NCI-H526 treated with DMSO at 0.1 percent for 48 hours (cell line): Measurements from ENCODE around the gene S100A2.
"Not testable (repeated sequence)": the region's sequence is repeated elsewhere in the genome, so short reads cannot be mapped to it uniquely, and the experiment has no call there.

Experiments used
- DNase-seq: peaks from one replicate; lab custom pipeline; 2025; lab: John Stamatoyannopoulos, UW

The S100A2 gene

DNA sequence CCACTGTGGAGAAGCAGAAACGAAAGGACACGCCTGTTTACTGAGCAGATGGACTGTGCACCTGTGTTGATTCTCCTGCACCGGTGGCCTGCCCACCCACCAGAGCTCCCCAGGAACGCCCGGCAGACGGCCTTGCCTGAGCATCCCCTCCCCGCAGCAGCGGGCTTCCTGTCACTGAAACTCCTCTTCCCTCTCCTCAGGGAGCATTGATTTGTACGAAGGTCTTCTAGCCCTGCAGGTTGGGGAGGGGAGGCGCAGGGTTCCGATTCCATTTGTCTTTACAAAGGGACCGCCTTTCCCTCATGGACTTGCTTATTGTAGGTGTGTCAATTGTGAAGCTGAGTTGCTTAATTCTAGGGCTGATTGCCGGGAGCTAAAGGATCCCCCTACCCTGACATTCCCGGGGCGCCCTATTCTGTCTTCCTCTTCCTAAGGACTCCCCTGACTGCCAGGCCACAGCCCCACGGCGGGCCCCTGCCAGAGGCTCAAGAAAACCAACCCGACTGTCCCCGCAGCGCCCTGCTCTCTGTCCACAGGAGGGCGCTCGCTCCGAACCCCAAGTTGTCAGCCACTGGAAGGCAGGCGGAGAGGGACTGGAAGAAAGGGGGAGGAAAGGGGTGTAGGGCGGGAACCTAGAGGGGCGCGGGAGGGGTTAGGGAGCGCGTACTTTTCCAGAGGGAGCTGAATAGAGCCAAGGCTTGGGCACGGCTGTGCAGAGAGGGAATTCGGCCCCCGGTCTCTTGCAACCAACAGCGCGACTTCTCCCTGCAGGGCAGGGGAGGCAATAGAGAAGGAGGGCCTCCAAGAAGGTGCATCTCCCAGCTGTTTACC is 32.7 kb downstream of the S100A2 start:
- DNase-seq, result peak; percentile 85

DNA sequence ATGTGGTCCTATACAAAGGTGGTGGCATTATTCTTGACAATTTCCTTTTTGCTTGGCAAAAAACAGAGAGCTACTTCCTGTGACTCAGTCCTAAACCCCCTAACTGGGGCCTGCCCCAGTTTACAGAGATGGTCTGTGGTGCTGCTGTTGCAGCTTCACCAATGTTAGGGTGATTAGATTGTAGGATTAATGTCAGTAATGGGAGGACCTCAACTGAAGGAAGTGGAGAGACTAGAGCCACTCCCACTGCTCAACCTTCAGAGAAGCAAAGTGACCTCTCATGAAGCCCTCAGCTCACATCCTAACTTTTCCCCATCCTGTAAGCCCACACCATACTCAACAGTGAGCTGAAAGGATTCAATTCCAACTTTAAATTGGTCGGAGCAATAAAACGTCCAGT is 33.5 kb downstream of the S100A2 start:
- DNase-seq, result no peak

DNA sequence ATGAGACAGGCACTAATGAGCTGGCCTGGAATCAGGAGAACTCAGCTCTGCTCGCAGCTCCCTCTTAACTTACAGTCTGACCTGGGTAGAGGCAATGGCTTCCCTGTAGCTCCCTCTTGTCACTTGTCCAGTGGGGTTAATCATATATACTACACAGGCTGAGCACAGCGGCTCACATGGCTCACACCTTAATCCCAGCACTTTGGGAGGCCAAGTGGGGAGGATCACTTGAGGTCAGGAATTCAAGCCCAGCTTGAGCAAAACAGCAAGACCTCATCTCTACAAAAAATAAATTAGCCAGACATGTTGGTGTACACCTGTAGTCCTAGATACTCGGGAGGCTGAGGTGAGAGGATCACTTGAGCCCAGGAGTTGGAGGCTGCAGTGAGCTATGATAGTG is 34.0 kb downstream of the S100A2 start:
- no peak for DNase-seq

DNA sequence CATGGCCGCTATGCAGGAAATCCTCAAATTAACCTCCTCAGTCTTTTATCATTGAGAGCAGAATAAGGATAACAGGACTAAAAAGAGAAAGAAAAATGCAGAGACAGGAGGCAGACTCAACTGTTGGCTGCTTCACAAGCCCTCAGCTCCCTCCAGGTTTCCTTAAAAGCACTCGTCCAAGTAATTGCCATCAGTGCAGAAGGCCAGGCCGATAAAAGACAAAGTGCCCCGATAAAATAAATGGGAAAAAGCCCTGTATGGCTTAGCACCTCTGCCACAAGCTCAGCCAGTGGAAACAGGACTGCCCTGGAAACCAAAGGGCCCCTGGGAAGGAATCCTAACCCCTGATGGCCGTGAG is 38.0 kb downstream of the S100A2 start:
- DNase-seq, result no peak

DNA sequence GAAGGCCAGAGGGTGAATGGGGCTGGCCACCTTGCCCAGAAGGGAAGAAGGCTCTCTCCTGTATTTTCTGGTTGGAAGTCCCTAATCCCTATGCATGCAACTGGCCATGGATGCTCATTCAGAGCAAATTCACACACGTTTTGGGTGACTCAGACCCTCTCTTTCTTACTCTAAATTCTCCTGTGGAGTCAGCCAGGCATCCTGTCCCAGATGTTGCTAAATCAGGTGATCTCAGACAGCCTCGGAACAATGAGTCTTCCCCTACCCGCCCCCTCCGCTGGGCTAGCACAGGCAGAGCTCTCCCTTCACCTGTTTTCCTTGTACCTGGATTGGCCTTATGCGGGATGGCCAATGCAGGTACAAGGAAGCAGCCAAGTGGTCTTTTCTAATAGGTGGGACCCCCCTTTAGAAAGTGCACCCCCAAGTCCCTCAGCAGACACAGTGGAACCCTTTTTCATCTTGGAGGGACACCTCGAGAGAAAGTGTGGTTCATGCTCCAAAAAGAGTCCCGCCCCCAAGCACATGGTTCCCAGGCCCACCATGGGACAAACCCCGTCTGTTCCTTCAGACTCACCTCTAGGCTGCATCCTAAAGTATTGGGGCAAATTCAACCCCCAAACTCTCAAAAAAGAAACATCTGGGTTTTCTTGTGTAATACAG is 38.5 kb downstream of the S100A2 start:
- no peak for DNase-seq

DNA sequence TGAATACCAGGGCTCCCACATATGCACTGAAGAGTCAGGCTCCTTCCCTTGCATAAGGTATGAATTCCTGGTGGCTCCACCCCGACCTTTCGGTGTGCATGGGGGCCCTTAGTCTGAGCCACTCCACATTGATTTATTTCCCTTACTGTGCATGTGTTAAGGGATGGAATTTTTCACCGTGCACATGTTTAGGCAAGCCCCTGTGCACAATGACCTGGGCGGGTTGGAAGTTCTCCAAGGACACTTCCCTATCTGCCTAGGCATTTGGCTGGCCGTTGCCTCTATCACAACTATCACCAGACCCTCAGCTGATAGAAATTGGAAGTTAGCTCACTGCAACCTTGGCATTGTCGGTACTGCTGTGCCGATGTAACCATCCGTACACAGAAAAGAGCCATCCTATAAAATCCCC is 39.5 kb downstream of the S100A2 start:
- no peak for DNase-seq

DNA sequence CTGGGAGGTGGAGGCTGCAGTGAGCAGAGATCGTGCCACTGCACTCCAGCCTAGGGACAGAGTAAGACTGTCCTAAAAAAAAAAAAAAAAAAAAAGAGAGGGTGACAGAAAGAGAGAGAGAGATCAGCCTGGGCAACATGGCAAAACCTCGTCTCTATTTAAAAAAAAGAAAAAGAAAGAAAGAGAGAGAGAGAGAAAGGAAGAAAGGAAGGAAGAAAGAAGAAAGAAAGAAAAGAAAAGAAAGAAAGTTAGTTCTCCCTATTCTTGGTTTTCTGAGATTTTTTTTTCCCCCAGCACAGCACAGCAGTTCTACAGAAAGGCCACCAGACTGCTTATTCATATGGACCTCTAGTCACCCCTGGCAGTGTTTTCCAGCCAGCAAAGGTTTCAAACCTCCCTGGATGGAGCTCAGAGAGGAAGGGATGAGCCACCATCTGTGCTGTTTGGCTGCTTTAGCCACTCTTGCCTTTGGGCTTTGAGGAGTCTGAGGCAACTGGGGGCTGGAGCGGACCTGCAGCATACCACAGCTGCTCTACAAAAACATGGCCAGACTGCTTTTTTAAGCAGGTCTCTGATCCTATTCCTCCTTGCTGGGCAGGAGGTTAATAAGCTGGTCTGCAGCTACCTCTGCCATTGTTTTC is 40.4 kb downstream of the S100A2 start:
- DNase-seq, result no peak

DNA sequence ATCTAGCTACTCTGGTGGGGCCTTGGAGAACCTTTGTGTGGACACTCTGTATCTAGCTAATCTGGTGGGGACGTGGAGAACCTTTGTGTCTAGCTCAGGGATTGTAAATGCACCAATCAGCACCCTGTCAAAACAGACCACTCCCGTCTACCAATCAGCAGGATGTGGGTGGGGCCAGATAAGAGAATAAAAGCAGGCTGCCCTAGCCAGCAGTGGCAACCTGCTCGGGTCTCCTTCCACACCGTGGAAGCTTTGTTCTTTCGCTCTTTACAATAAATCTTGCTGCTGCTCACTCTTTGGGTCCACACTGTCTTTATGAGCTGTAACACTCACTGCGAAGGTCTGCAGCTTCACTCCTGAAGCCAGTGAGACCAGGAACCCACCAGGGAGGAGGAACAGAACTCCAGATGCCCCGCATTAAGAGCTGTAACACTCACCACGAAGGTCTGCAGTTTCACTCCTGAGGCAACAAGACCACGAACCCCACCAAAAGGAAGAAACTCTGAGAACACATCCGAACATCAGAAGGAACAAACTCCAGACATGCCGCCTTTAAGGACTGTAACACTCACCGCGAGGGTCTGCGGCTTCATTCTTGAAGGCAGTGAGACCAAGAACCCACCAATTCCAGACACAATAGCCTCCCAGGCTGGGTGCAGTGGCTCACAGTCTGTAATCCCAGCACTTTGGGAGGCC is 43.1 kb downstream of the S100A2 start:
- DNase-seq, result not testable (repeated sequence)

DNA sequence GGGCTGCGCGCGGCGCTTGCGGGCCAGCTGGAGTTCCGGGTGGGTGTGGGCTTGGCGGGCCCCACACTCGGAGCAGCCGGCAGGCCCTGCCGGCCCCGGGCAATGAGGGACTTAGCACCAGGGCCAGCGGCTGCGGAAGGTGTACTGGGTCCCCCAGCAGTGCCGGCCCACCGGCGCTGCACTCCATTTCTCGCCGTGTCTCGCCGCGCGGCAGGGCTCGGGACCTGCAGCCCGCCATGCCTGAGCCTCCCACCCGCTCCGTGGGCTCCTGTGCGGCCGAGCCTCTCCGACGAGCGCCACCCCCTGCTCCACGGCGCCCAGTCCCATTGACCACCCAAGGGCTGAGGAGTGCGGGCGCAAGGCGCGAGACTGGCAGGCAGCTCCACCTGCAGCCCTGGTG is 43.8 kb downstream of the S100A2 start:
- not testable (repeated sequence) for DNase-seq

DNA sequence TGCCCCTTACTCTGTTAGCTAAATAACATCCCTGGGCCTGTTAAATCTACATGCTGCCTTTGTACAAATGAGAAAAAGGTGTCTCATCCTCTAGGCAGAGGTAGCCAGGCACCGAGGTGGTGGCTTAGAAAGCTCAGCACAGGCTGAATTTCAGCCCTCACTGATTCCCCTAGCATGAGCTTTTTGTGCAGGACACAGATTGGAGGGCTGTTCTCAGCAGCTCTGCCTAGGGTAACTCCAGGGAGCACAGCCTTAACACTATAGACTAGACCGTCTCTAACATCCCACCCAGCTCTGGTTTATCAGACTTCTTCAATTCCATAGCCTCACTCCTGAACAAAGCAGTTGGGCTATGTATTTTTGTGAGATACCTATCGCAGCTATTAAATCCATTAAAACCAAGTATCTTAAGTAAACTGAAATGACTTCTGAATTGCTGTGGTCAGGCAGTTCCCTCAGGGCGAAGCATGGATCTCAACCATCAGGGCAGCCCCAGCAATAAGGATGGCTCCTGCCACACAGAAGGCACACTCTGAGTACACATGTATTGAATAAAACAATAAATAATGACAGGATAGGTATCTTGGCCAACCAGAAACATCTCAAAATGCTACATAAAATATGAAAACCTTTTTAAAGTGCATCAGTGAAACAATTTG is 44.7 kb downstream of the S100A2 start:
- DNase-seq, result no peak

DNA sequence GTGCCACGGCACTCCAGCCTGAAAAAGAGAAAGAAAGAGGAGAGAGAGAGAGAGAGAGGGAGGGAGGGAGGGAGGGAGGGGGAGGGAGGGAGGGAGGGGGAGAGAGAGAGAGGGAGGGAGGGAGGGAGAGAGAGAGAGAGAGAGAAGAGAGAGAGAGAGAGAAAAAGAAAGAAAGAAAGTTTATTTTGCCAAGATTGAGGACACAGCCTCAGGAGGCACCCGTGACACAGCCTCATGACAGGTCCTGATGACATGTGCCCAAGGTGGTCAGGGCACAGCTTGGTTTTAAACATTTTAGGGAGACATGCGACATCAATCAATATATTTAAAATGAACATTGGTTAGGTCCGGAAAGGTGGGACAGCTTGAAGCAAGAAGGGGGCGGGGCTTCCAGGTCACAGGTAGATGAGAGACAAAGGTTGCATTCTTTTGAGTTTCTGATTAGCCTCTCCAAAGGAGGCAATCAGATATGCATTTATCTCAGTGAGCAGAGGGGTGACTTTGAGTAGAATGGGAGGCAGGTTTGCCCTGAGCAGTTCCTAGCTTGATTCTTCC is 45.4 kb downstream of the S100A2 start:
- not testable (repeated sequence) for DNase-seq

DNA sequence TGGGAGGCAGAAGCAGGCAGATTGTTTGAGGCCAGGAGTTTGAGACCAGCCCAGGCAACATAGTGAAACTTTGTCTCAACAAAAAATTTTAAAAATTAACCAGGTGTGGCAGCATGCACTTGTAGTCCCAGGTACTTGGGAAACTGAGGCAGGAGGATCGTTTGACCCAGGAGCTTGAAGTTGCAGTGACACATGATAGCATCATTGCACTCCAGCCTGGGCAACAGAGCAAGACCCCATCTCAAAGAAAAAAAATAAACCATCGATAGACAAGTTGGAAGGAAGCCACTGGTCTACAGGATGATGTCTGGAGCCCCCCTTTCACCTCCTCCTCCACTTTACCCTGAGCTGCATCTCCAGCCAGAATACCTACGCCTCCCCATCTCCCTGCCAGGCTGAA is 46.4 kb downstream of the S100A2 start:
- no peak for DNase-seq

DNA sequence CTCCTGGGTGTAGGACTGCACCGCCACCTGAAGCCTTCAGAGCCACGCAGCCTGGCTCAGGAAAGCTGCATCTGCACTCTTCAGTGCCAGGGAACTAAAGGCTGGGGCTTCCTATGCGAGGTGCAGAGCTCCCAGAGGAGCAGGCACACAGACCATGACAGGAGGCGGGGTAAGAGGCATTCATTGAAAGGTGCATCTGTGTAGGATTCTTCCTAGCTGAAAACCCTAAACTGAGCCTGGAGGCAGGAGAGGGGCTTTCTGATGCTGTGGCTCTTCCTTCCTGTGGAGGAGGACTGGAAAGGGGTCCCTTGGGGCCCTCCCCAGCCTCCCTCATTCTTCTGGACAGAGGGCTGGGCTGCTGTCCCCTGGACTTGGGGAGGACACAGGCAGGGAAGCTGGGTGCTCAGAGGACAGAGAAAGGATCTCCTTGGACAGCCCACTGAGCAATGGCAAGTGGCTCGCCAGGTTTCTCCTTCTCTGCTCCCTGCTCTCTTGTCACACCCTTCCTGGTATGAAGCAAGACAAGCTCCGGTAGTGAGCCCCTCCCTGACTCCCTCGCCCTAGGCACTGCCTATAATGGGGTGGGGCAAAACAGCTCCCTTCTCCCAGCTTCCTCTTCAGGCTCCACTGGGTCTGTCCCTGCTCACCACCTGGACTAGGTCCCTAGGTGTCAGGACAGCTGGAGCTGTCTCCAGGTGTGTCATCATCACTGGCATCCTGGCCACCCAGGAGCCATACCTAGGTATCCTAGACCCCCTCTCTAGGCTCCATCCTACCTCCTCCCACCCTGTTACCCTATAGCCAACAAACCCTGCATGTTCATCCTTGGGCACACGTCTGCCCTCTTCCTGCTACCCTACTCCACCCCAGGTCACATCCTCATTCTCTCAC is 49.9 kb downstream of the S100A2 start:
- DNase-seq, result peak; percentile 29

DNA sequence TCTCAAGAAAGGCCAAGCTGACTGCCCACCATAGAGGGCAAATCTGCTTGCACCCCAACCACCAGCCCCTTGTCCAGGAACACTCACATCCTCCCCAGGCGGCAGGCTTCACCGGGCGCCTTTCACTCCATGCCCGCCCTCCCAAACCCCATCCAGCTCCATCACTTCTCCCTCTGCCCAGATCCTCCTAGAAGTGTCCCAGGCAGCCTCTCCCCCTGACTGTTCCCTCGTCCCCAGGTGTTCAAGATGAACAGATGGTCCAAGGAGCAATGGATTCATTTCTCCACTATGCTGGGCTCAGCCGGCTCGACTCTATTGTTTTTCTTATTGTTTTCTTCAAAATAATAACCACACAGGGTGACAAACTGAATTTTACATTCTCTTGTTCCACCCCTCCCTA is 52.0 kb downstream of the S100A2 start:
- DNase-seq, result no peak

DNA sequence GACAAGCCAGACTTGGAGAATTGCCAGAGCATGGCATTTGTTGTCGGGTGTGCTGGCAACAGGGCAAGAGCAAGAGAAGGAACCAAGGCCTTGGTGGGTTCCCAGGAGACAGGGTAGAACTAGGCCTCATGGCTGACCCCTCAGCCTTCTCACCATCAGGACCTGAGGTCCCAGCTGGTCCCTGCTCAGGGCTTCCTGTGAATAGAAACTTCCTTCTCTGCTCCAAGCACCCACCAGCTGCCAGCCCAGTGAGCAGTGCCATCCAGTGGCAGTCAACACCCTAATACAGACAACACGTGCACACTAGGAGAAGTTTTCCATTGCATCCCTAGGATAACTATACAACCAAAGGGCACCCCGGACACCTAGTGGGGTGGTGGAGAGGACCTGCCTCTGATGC is 52.6 kb downstream of the S100A2 start:
- DNase-seq, result no peak
